Peyer's patch (tissue), 4 donors: ENCODE measurements around the gene ASB14. TPM values are rescaled to one million over a fixed set of nuclear protein-coding genes. Genes with fewer than 3 reads are reported as not detected.

Experiments
- DNase-seq, 3 donors: peaks; one replicate each; pipeline ENCODE4 v3.0.0-alpha.2; 2017 to 2019
- H3K27ac ChIP-seq, 4 donors: fragments of 200-600 bp; sonication (generic); one replicate each; pipeline ENCODE4 v1.5.1; 2016 to 2019
- H3K27me3 ChIP-seq, 2 donors: fragments of 200-600 bp; sonication (generic); one replicate each; pipeline ENCODE4 v1.5.1; 2019
- H3K36me3 ChIP-seq, 3 donors: fragments of 200-600 bp; sonication (generic); one replicate each; pipeline ENCODE4 v1.5.1; 2016 to 2019
- H3K4me1 ChIP-seq, 4 donors: fragments of 200-600 bp; sonication (generic); one replicate each; pipeline ENCODE4 v1.5.1; 2016 to 2019
- H3K4me3 ChIP-seq, 4 donors: fragments of 200-600 bp; sonication (generic); 1 replicate in 3 of 4; 2 replicates in 1 of 4; pipeline ENCODE4 v1.5.1; 2016 to 2019; ENCODE audit warnings: mild to moderate bottlenecking in 1 of 4
- H3K9me3 ChIP-seq, 4 donors: fragments of 200-600 bp; sonication (generic); one replicate each; pipeline ENCODE4 v1.5.1; 2016 to 2019; ENCODE audit warnings: mild to moderate bottlenecking in 1 of 4
- POLR2A ChIP-seq, 2 donors: fragments of 450-650 bp; IDR thresholded peaks; one replicate each; pipeline ENCODE4 v1.5.1; 2017; ENCODE audit warnings: antibody characterized with exemption in 2 of 2, mild to moderate bottlenecking in 2 of 2, moderate library complexity in 2 of 2
- total RNA-seq, 4 donors: library from RNA; depleted of rRNA; stranded (reverse); fragments of >200 nt; gene quantifications; one replicate each; pipeline ENCODE4 v1.1.0, GENCODE V29; 2016
- TF ChIP-seq, protein P1 (sequence below), 6 experiments: fragments of 450-650 bp in 4 of 6; fragments of 200-600 bp in 2 of 6; sonication (generic) in 1 of 6; IDR thresholded peaks; one replicate each; pipeline ENCODE4 v1.5.1; 2017 to 2019; ENCODE audit warnings: antibody characterized with exemption in 6 of 6, mild to moderate bottlenecking in 3 of 6, moderate library complexity in 1 of 6

Gene ASB14
- total RNA-seq, 4 donors from 2014 or later: not detected

GRCh38 chr3:57227930-57228751, 64.3 kb downstream of the ASB14 start:
- TF ChIP-seq, protein P1, sequence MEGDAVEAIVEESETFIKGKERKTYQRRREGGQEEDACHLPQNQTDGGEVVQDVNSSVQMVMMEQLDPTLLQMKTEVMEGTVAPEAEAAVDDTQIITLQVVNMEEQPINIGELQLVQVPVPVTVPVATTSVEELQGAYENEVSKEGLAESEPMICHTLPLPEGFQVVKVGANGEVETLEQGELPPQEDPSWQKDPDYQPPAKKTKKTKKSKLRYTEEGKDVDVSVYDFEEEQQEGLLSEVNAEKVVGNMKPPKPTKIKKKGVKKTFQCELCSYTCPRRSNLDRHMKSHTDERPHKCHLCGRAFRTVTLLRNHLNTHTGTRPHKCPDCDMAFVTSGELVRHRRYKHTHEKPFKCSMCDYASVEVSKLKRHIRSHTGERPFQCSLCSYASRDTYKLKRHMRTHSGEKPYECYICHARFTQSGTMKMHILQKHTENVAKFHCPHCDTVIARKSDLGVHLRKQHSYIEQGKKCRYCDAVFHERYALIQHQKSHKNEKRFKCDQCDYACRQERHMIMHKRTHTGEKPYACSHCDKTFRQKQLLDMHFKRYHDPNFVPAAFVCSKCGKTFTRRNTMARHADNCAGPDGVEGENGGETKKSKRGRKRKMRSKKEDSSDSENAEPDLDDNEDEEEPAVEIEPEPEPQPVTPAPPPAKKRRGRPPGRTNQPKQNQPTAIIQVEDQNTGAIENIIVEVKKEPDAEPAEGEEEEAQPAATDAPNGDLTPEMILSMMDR (IDR thresholded peaks at IDR 0.05): no peak
- peak in 1 of 2 donors; percentile 15 for TF ChIP-seq POLR2A (IDR thresholded peaks at IDR 0.05)
- Histone ChIP-seq H3K27me3 (no peaks in the 10 kb centered on the region), H3K9me3 (no peaks in the 10 kb centered on the region), H3K4me3 (peak overlapping the region; percentile 90 to 98 (median 94)), H3K4me1 (peaks cover 0 to 22% (median 3%) of the 10 kb centered on the region in 4 donors), H3K27ac (peak overlapping the region; percentile 87 to 95 (median 92)), H3K36me3 (no peaks in the 10 kb centered on the region)
- DNase-seq: peak; percentile 50 to 75 (median 71)

- TF ChIP-seq, protein P1 (IDR thresholded peaks at IDR 0.05): no peak
- TF ChIP-seq POLR2A (IDR thresholded peaks at IDR 0.05): peak; percentile 60 to 75
- H3K9me3 ChIP-seq: no peaks in the 10 kb centered on the region
- H3K27me3 ChIP-seq: no peaks in the 10 kb centered on the region
- no peaks in the 10 kb centered on the region for H3K36me3 ChIP-seq
- peaks cover 0 to 22% (median 3%) of the 10 kb centered on the region in 4 donors for H3K4me1 ChIP-seq
- DNase-seq: peak; percentile 87 to 96 (median 95)
- H3K27ac ChIP-seq: peak within 1 kb of the TSS; percentile 87 to 95 (median 92)
- peak within 1 kb of the TSS; percentile 90 to 98 (median 94) for H3K4me3 ChIP-seq
Observed at GRCh38 chr3:57227204-57227929, 65.1 kb downstream of the ASB14 start, which contains the start of gene APPL1. Gene APPL1 (plus strand): TSS chr3:57227729. CDS start chr3:57227884, 155 bp downstream.

GRCh38 chr3:57226176-57226575, 66.3 kb downstream of the ASB14 start:
- no peak for DNase-seq
- Histone ChIP-seq H3K4me3 (no peak overlapping the region), H3K36me3 (no peaks in the 10 kb centered on the region), H3K27me3 (no peaks in the 10 kb centered on the region), H3K27ac (no peak overlapping the region), H3K9me3 (no peaks in the 10 kb centered on the region), H3K4me1 (peaks cover 0 to 22% (median 3%) of the 10 kb centered on the region in 4 donors)
- TF ChIP-seq POLR2A (IDR thresholded peaks at IDR 0.05): no peak
- TF ChIP-seq, protein P1 (IDR thresholded peaks at IDR 0.05): no peak

- TF ChIP-seq, protein P1 (IDR thresholded peaks at IDR 0.05): no peak
- no peak for TF ChIP-seq POLR2A (IDR thresholded peaks at IDR 0.05)
- H3K9me3 ChIP-seq: no peaks in the 10 kb centered on the region
- H3K4me3 ChIP-seq: no peak overlapping the region
- DNase-seq: no peak
- H3K4me1 ChIP-seq: peaks cover 0 to 12% (median 0%) of the 10 kb centered on the region in 4 donors
- H3K27ac ChIP-seq: no peak overlapping the region
- no peaks in the 10 kb centered on the region for H3K27me3 ChIP-seq
- H3K36me3 ChIP-seq: no peaks in the 10 kb centered on the region
Observed at GRCh38 chr3:57224856-57225255, 67.6 kb downstream of the ASB14 start.

DNA sequence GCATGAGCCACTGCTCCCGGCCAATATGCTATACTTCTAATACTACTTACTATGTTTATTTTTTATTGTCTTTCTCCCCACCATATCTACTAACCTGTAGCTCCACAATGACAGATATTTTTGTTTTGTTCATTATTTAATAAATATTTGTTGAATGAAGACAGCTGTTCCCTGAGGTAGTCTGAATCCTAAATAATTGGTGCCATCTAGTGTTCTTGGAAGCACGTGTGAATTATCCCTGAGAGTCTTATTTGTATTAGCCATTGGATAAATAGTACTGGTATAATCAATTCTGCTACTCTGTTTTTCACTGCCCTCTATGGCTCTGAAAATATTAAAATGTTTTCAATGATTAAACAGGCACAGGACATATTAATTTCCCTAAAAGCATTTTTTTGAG, 70.6 kb downstream of the ASB14 start:
- DNase-seq: no peak
- TF ChIP-seq, protein P1 (IDR thresholded peaks at IDR 0.05): peak in 3 of 6 experiments; percentile 17 to 33 (median 28)
- TF ChIP-seq POLR2A (IDR thresholded peaks at IDR 0.05): no peak

More for the DNA sequence above, 70.6 kb downstream of the ASB14 start:
- Histone ChIP-seq H3K27me3 (no peaks in the 10 kb centered on the region), H3K4me3 (no peak overlapping the region), H3K36me3 (no peaks in the 10 kb centered on the region), H3K9me3 (no peaks in the 10 kb centered on the region), H3K27ac (no peak overlapping the region), H3K4me1 (no peaks in the 10 kb centered on the region)

Other genes with a start within 250 kb of the ASB14 start
- not detected for gene SPATA12, start 232.0 kb downstream of the ASB14 start, total RNA-seq
- gene IL17RD, start 127.3 kb downstream of the ASB14 start, total RNA-seq: 1 to 10 TPM in 2 of 4 donors, under 1 TPM in 2; 0.88 to 5.8 (median 2.1) TPM
- not detected for gene HESX1, start 92.7 kb downstream of the ASB14 start, total RNA-seq
- gene APPL1, start 65.0 kb downstream of the ASB14 start, total RNA-seq: 10 to 100 TPM; 28.6 to 39.2 (median 33.0) TPM